ENCODE measurements around the gene ATP2B1.

Gene ATP2B1

DNA sequence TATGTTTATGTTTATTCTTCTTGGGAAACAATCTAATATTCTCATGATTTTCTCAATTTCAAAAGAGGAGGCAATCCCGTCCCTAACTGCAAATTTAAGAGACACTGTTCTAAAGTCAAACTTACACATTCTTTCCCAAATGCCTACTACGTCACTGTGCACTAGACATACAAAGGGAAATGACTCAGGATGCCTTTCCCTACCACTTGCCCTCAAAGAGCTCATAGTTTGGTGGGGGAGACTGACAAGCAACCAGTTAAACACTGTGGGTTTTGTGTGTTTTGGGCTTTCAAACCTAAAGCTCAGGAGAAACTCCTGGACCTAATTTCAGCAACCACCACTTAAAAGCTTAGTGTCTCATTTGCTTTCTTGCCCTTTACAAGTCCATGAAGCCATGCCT, 58.4 kb downstream of the ATP2B1 start:
- no peak for DNase-seq

DNA sequence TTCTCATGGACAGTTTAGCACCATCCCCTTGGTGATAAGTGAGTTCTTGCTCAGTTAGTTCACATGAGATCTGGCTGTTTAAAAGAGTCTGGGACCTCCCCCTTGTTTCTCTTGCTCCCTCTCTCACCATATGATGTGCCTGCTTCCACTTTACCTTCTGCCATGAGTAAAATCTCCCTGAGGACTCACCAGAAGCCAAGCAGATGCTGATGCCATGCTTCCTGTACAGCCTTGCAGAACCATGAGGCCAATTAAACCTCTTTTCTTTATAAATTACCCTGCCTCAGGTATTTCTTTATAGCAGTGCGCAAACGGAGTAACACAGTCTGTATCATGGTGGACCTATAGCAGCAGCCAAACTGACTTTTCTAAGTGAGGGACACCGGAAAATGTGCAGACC, 58.8 kb downstream of the ATP2B1 start:
- DNase-seq = no peak

DNA sequence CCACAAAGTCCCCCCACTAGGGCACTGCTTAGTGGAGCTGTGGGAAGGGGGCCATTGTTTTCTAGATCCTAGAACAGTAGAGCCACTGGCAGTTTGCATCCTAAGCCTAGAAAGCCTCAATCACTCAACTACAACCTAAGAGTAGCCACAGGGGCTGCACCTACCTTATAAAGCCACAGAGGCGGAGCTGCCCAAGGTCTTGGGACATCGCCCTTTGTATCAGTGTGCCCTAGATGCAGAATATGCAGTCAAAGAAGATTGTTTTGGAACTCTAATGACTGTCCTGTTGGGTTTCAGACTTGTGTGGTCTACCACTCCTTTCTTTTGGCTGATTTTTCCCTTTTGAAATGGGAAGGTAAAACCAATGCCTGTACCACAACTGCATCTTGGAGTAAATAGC, 59.5 kb downstream of the ATP2B1 start:
- DNase-seq = no peak

DNA sequence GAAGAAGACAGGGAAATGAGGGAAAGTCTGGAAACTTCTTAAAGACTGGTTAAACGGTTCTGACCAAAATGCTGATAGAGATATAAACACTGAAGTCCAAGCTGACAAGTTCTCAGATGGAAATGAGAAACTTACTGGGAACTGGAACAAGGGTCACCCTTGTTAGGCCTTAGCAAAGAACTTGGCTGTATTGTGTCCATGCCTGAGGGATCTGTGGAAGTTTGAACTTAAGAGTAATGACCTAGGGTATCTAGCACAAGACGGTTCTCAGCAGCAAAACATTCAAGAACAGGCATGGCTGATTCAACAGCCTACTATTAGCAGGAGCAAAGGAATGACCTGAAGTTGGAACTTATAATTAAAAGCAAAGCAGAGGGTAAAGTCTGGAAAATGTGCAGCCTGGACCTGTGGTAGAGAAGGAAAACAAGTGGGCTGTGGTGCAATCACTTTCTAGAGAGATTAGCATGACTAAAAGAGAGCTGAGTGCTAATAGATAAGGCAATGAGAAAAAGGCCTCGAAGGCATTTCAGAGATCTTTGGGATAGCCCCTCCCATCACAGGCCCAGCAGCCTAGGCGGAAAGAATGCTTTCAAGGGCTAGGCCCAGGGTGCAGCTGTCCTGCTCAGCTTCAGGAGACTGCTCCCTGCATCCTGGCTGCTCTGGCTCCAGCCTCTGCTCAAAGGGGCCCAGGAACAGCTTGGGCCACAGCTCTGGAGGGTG, 60.3 kb downstream of the ATP2B1 start:
- DNase-seq = no peak

DNA sequence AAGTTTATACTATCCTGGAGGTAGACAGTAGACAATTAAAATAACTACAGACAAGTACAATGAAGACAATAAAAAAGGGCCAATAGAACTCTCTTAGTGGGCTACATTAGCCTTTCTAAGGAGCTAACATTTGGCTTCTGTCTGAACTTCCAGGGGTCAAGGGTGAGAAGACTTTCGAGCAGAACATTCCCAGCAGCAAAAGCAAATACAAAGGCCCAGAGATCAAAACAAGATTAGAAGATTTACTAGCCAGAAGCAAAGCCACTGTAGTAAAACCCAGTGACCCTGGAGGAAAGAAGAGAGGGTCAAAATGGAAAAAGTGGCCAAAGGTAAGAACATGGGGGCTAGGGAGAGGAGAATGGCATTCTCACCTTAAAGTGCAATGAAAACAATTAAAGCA, 63.2 kb downstream of the ATP2B1 start:
- no peak for DNase-seq

DNA sequence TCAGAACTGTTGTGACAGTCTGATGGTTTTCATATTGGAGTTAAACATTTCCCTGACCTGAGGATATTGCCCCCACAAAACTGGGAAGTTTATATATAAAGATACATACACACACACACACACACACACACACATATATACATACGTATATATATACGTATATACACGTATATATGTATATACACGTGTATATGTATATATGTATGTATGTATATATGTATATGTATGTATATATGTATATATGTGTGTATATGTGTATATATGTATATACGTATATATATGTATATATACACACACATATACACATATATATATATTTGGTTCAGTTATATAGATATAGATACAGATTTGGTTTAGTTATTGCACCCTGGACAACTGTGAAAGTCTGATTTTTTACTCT, 65.7 kb downstream of the ATP2B1 start:
- DNase-seq = no peak

DNA sequence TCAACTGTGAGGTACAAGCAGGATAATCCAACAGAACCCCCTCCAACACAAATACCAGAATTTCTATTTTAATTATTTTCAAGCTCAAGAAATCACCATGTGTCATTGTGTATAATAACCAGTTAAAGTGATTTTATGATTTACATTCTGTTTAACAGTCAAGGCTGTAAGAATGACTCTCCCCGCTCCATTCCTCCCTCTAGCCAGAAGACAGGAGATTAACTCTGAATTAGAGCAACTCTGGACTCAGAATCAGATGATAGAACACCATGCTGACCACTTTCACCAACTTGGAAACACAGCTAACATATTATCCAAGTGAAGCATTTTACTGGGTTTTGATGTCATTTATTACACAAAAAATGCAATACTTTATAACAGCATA, 71.9 kb downstream of the ATP2B1 start:
- no peak for DNase-seq

DNA sequence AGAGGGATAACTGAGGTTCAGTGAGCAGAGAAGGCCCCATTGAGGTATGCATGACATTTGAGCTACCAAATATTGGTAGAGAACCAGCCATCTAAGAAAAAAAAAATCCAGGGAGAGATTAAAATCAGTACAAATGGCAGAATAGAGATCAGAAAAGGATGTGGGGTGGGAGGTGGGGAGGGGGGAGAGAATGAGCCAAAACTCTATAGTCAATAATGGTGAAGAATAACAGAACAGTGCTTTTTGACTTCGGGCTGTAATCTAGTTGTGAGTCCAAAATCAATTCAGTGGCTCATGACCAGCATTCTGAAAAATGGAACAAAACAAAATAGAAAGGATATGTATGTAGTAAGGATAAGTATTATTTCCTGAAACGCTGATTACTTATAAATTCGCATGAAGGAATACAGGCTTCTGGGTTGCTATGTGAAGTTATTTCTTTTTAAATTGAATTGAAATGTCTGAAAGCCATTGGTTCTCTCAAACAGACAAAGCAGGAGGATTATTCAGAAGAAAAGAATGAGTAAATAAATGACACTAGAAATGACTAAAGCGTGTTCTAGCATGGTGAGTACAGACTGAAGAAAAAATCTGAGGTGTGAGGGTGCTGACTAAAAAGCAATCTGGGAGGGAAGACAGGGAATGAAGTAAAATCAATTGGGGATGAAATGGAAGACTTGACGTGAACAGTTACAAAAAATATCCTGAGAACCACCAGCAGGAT, 72.4 kb downstream of the ATP2B1 start:
- no peak for DNase-seq

DNA sequence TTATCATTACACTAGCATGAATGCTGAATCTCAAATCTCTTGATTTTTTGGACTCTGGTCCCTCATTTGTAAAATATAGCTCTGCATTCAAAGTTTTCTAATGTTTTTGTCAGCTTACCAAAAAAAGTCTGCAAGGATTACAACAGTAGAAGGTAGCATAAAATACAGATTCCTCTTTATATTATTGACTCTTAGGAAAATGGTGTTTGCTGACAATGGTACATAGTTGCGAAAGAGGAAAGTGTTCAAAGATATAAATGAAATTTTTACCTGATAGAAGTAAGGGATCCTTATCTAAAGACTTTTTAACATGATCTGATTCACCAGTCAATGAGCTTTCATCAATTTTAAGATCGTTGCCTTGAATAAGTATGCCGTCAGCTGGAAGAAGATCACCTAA, 74.1 kb downstream of the ATP2B1 start:
- no peak for DNase-seq

DNA sequence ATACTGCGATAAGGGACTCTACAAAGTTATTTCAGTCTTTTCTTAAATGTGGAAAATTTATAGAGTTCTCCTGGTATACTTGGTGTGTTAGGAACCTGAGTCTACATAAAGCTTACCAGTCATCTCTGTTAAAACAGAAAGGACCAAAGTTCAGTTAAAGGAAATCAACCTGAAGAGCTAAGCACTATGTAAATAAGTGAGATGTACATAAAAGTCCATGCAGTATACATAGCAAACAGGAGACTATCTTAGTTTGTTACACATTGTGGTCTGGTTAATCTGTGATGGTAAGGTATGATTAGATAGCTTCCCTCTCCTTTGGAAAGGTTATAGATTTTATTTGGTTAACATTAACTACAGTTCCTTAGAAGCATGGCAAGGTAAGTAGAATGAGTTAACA, 75.9 kb downstream of the ATP2B1 start:
- DNase-seq = no peak

DNA sequence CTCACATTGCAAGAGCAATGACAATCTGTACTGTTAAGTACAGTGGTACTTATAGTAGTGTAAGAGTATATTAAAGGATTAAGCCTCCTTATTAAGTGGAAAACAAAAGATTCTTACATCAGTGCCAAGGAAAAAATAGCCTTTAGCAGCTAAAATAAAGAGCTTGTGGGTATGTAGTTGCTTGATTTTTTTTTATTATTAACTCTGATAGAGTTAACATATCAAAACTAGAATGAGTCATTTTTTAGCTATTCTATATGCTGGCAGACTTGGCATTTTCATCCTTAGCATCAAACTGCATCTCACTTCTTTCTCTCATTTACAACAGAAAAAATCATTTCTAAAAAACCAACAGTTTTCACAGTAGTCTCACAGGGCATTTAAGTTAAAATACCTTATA, 86.5 kb downstream of the ATP2B1 start:
- no peak for DNase-seq

DNA sequence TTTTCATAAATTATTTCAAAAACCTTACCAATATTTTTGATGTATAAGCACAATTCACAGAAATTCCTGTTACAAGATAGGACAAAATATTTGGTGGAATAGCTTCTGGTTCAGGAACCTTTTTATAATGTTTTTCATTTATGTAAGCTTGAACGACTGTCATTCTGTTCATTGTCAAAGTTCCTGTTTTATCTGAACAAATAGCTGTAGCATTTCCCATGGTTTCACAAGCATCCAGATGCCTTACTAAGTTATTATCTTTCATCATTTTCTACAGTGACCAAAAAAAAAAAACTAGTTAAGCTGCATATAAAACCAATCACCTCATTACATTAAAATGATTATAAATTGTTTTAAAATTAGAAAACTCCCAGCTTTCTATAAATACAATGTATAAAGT, 87.1 kb downstream of the ATP2B1 start:
- DNase-seq = no peak

DNA sequence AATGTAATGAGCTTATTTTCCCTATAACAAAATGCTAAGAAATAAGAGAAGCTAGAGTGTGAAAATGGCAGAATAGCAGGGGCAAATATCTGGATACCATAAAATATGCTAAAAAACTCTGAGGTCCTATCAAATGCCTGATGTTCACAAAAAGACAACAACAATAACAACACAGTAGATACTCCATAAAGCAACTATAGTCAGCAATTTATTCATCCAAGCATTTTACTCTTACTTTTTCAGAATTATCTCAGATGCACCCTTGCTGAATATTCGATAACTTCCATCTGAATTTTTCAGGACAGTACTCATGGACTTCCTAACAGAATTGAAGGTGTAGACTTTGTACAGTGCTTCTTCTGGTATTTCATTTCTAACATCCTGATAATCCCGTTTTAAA, 88.9 kb downstream of the ATP2B1 start:
- no peak for DNase-seq

DNA sequence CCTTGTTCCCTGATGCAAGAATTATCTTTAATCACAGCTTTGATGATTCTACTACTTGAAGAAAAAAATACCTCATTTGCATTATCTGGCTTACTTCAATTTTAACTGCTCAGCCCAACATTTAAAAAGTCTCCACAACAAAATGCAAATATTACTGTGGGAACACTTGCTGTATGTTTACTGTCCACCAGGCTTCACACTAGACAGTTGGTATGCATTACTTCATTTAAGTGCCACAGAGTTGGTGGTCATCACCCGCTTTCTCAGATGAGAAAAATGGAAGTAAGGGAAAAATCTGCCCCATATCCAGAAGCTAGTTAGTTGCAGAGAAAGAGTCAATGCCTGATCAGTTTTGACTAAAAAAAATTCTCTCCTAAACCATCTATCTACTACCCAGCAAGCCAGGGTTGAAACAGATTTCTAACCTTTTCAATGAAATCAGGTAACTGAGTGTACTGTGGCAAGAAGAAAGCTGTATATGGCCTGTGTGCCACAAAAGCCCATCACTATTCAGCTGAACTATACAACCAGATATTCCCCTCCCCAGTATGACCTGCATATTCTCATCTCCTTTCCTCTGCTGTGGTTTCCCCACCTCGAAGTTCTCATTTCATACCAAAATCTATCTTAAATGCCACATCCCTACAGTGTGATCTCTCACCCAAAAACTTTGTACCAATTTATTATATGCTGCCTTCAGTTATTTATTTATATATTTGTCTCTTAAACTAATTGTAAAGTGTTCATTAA, 90.3 kb downstream of the ATP2B1 start:
- no peak for DNase-seq

DNA sequence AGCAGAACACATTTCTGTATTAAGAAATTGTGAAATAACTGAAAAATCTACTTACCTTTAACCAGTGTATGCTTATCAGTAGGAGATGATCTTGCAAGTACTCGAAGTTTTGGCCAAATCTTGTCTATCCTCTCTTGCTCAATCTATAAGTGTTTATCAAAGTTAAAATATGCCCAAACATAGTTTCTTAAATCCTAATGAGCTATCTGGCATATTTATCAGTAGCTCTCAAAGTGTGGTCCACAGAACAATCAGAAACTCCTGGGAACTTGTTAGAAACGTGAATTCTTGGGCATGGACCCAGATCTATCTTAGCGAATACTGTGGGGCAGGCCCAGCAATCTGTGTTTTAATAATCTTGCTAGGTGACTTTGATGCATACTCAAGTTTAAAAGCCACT, 98.3 kb downstream of the ATP2B1 start:
- no peak for DNase-seq

DNA sequence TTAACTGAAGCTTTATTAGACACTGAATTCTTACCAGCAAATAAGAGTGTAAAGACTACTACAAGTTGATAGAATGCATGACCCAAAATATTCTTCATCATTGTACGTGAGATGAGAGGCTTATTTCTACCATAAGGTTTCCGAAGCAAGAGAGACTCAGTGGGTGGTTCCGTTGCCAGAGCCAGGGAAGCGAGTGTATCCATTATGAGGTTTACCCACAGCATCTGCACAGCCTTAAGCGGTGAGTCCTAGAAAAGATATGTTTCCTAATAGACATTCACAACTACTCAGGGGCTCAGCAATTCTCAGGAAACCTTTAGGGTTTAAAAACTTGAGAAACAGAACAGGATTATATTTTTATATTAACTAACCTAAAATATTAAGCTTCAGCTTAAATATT, 105.0 kb downstream of the ATP2B1 start:
- DNase-seq = no peak

DNA sequence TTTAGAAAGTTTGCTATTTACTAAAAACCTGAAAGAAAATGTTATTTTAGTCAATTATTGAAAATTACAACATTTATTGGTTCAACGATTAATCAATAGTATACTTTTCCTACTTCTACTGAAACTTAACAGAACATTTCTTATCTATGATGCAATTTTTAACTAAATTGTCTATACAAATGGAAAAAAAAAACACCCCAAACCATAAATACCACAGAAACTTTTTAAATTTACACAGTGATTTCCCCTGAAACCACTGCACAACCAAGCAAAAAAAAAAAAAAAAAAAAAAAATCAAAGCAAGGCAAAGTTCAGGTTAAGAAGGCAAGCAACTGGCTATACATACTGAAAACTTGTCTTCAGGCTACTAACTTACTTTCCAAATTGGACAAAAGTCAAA, 110.9 kb downstream of the ATP2B1 start:
- no peak for DNase-seq

DNA sequence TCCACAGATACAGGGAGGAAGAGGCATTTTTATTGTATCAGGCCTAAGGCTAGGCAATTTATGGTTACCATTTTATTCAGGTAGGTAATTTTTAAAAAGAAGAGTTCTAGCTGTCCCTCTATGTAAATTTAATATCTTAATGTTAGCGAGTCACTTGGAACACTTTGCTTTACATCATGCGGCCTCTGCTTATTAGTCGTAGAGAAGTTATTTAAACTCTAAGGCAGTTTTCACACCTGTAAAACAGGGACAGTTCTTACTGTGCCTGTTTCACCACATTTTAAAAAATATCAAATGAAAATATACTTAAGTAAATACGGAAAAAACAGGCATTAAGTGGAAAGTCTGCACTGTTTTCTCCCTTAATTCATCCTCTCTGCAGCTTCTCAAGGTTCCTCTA, 111.4 kb downstream of the ATP2B1 start:
- no peak for DNase-seq

DNA sequence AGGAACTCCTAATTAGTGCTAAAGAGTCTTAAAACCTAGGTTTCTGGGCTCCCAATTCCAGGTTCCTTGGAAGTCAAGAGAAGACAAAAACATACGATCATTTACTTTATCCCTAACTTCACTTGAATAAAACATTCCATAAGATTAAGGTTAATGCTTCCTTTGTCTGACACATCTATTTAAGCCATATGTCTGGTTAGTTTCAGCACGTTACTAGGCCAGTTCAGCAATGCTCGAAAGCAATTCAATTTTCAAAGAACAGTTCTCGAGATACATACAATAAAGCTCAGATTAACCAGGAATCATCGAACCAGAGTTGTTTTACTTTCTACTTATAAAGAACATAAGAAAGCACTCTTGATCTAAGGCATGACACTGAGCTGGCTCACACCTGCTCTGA, 114.8 kb downstream of the ATP2B1 start:
- DNase-seq = no peak

DNA sequence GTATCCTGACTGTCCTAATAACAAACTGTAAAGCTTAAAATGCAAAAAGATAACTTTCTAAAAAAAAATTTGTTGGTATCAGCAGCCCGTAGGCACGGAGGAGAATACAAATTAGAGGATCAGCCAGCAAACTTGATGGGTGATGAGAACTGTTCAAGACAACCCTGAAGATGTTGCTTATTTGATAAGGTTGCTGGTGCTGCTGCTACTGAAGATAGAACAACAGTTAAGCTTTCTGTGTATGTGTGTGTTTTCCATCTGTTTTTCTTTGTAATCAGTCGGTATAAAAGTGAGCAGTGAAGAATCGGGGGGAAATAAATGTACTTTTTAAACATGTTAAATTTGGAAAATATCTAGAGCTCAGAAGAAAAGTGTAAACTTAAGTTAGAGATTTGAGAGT, 115.4 kb downstream of the ATP2B1 start:
- no peak for DNase-seq

DNA sequence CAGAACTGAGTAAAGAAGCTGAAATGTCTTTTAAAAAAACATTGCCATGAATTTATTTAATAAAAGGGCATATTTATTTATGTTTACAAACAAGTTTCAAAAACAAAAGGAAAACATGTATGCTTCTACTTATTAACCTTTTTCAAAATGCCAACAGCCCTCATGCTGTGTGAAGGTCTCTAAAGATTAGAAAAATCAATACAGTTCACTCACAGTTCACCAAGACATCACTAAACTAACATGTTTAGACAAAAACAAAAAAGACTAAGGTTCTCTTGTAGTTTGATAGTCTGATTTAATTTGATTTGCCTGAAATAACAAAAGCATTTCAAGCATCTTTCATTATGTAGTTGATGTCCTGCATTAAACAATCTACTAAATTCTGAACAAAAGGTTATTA, 118.9 kb downstream of the ATP2B1 start:
- DNase-seq = no peak

DNA sequence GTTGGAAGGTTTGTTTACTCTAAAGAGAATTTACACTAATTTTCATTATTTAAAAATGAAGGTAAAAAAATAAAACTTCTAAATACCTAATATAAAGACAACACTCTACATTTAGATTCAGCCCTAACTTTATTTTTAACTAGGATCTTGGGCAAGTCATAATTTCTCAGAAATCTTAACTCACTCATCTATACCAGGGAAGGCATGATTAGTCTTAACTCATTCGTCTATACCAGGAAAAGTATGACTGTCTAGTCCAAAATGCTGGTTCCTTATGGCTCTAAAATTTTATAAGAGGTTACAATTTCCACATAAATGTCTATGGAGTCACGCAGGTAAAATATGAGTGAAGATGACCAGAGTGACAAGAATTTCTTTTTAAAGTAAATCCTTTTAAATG, 130.1 kb downstream of the ATP2B1 start:
- DNase-seq = no peak

DNA sequence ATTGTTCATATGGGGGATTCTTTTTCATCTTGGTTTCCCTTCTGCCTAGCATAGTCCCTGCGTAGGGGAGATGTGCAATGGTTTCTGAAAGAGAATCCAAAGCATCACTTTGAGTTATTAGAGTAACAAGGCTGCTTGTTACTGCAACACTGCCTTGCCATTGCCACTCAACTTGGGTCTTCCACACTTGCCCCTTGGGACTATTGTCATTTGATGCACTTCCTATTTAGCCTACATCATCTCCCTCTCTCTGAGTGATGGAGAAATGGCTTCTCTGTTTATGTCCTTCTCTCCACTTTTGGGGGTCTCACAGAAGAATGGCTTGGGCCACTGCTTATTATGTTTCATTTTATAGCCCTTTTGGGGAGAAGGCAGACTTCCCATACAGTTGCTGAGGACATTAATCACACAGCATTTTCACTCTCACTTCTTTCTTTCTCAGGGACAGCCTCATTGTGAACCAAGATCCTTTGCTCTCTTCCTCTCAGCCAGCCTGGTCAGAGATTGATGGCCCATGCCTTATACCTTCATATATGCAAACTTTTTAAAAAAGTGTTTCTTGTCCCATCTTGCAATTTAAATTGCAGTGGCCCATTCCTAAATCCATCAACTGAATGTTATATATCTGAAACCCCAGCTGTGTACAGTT, 131.9 kb downstream of the ATP2B1 start:
- no peak for DNase-seq

DNA sequence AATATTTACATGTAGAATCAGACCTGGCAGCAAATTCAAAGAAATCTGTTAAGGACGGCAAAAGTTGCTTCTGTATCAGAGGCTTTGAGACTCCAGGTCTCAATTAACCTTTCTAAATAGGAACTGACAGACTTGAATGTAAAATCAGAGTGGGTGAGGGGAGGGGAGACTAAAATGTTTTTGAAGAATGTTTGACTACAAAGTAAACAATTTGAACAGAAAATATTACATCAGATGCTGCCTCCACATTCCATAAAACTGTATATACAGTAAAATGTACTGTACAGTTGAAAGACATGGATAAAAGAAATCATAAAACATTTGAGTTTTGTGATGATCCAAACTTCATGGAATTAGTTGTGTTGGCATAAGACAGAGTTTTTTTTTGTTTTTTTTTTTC, 133.3 kb downstream of the ATP2B1 start:
- no peak for DNase-seq

Data from NK-92 treated with Interleukin-12 subunit alpha and Interleukin-12 subunit beta, amount 100 ng/mL, for 24 hours (cell line).